H9 (cell line): ENCODE data around the gene MMP23B. TPM values are rescaled to one million over a fixed set of nuclear protein-coding genes. Genes with fewer than 3 reads are reported as not detected.

Experiments used
- DNase-seq: peaks from one replicate; pipeline ENCODE4 v3.0.0-alpha.2; 2017
- H2AFZ ChIP-seq: one replicate; pipeline ENCODE4 v1.6.1; 2013; ENCODE audit warnings: mild to moderate bottlenecking, low read length, control low read depth, moderate library complexity
- H2AK5ac ChIP-seq: 2 replicates; pipeline ENCODE4 v1.6.1; 2013; ENCODE audit warnings: low read length, control low read depth, mixed read lengths; ENCODE audit not compliant: insufficient read length
- H2BK120ac ChIP-seq: one replicate; pipeline ENCODE4 v1.6.1; 2013; ENCODE audit warnings: low read depth, mild to moderate bottlenecking, low read length, control low read depth, inconsistent platforms; ENCODE audit not compliant: poor library complexity, severe bottlenecking
- H2BK12ac ChIP-seq: 2 replicates; pipeline ENCODE4 v1.6.1; 2013; ENCODE audit warnings: low read length, control low read depth, mixed read lengths, low read depth; ENCODE audit not compliant: insufficient read length
- H2BK15ac ChIP-seq: 2 replicates; pipeline ENCODE4 v1.6.1; 2013; ENCODE audit warnings: low read depth, low read length, control low read depth
- H2BK20ac ChIP-seq: one replicate; pipeline ENCODE4 v1.6.1; 2013; ENCODE audit warnings: low read depth, mild to moderate bottlenecking, low read length, control low read depth, inconsistent platforms; ENCODE audit not compliant: poor library complexity, severe bottlenecking
- H2BK5ac ChIP-seq: 2 replicates; pipeline ENCODE4 v1.6.1; 2013; ENCODE audit warnings: low read length, control low read depth, mixed read lengths; ENCODE audit not compliant: insufficient read length
- H3K14ac ChIP-seq: 2 replicates; pipeline ENCODE4 v1.6.1; 2013; ENCODE audit warnings: low read length, control low read depth; ENCODE audit not compliant: insufficient read depth
- H3K18ac ChIP-seq: 2 replicates; pipeline ENCODE4 v1.6.1; 2013; ENCODE audit warnings: low read depth, mild to moderate bottlenecking, mixed read lengths, low read length, control low read depth; ENCODE audit not compliant: insufficient read length
- H3K23ac ChIP-seq: 2 replicates; pipeline ENCODE4 v1.6.1; 2013; ENCODE audit warnings: low read length, control low read depth, mixed read lengths, low read depth; ENCODE audit not compliant: insufficient read length
- H3K23me2 ChIP-seq: 2 replicates; pipeline ENCODE4 v1.6.1; 2013; ENCODE audit warnings: low read depth, mild to moderate bottlenecking, mixed read lengths, low read length, control low read depth; ENCODE audit not compliant: insufficient read length, poor library complexity, severe bottlenecking
- H3K27ac ChIP-seq: 2 replicates; pipeline ENCODE4 v1.5.1; 2013; ENCODE audit warnings: low read length, control low read depth, mixed read lengths, low read depth; ENCODE audit not compliant: insufficient read length
- H3K27me3 ChIP-seq: 2 replicates; pipeline ENCODE4 v1.6.1; 2013; ENCODE audit warnings: low read length, control low read depth, inconsistent platforms; ENCODE audit not compliant: insufficient read depth
- H3K4ac ChIP-seq: 2 replicates; pipeline ENCODE4 v1.6.1; 2013; ENCODE audit warnings: low read depth, mild to moderate bottlenecking, control low read depth, inconsistent platforms, low read length, moderate library complexity
- H3K4me1 ChIP-seq: 2 replicates; pipeline ENCODE4 v1.6.1; 2013; ENCODE audit warnings: low read length, control low read depth, inconsistent platforms; ENCODE audit not compliant: insufficient read depth
- H3K4me2 ChIP-seq: 2 replicates; pipeline ENCODE4 v1.6.1; 2013; ENCODE audit warnings: low read length, control low read depth, mixed read lengths; ENCODE audit not compliant: insufficient read length, insufficient read depth
- H3K56ac ChIP-seq: 2 replicates; pipeline ENCODE4 v1.6.1; 2013; ENCODE audit warnings: low read depth, mild to moderate bottlenecking, mixed read lengths, low read length, control low read depth; ENCODE audit not compliant: insufficient read length
- H3K79me1 ChIP-seq: 2 replicates; pipeline ENCODE4 v1.6.1; 2013; ENCODE audit warnings: low read depth, mild to moderate bottlenecking, moderate library complexity, low read length, control low read depth, inconsistent platforms; ENCODE audit not compliant: insufficient read depth, poor library complexity, severe bottlenecking
- H3K79me2 ChIP-seq: 2 replicates; pipeline ENCODE4 v1.6.1; 2013; ENCODE audit warnings: low read length, control low read depth, inconsistent platforms; ENCODE audit not compliant: insufficient read depth
- H3K9ac ChIP-seq: 2 replicates; pipeline ENCODE4 v1.6.1; 2013; ENCODE audit warnings: low read length, control low read depth, mixed read lengths; ENCODE audit not compliant: insufficient read length; ENCODE audit errors: extremely low read depth
- H3K9me3 ChIP-seq: one replicate; pipeline ENCODE4 v1.6.1; 2013; ENCODE audit warnings: low read depth, low read length, inconsistent platforms; ENCODE audit not compliant: control insufficient read depth
- H3T11ph ChIP-seq: one replicate; pipeline ENCODE4 v1.6.1; 2013; ENCODE audit warnings: mild to moderate bottlenecking, low read length, control low read depth, inconsistent platforms
- H4K20me1 ChIP-seq: one replicate; pipeline ENCODE4 v1.6.1; 2013; ENCODE audit not compliant: control insufficient read depth, insufficient read length, insufficient read depth
- H4K5ac ChIP-seq: 2 replicates; pipeline ENCODE4 v1.6.1; 2013; ENCODE audit warnings: low read depth, mild to moderate bottlenecking, mixed read lengths, low read length, control low read depth; ENCODE audit not compliant: insufficient read length
- H4K8ac ChIP-seq: replicated peaks from 2 replicates; pipeline ENCODE4 v1.6.1; 2013; ENCODE audit warnings: low read length, control low read depth, mixed read lengths, low read depth; ENCODE audit not compliant: insufficient read length
- H4K91ac ChIP-seq: 2 replicates; pipeline ENCODE4 v1.6.1; 2013; ENCODE audit warnings: low read depth, mild to moderate bottlenecking, moderate library complexity, mixed read lengths, low read length, control low read depth; ENCODE audit not compliant: insufficient read length
- H3K27ac Mint-ChIP-seq, 3 experiments: 2 replicates in 2 of 3; 3 replicates in 1 of 3; pipeline ENCODE4 v1.8.0; 2020 to 2021; ENCODE audit warnings: mixed read lengths in 3 of 3, mild to moderate bottlenecking in 1 of 3, moderate library complexity in 1 of 3
- H3K27me3 Mint-ChIP-seq: 2 replicates; pipeline ENCODE4 v1.8.0; 2021; ENCODE audit warnings: low read depth, mild to moderate bottlenecking, moderate library complexity, mixed read lengths
- H3K36me3 Mint-ChIP-seq, 3 experiments: 2 replicates in 2 of 3; 3 replicates in 1 of 3; pipeline ENCODE4 v1.8.0; 2020 to 2021; ENCODE audit warnings: low read depth in 3 of 3, mixed read lengths in 3 of 3; ENCODE audit not compliant: insufficient read depth in 1 of 3
- H3K4me1 Mint-ChIP-seq, 2 experiments: 2 replicates each; pipeline ENCODE4 v1.8.0; 2020; ENCODE audit warnings: mixed read lengths in 2 of 2
- H3K4me3 Mint-ChIP-seq, 2 experiments: 2 replicates in 1 of 2; 3 replicates in 1 of 2; pipeline ENCODE4 v1.8.0; 2020 to 2021; ENCODE audit warnings: mild to moderate bottlenecking in 2 of 2, mixed read lengths in 2 of 2, moderate library complexity in 1 of 2
- H3K9me3 Mint-ChIP-seq, 2 experiments: 2 replicates in 1 of 2; 3 replicates in 1 of 2; pipeline ENCODE4 v1.8.0; 2020; ENCODE audit warnings: mild to moderate bottlenecking in 2 of 2, mixed read lengths in 2 of 2, moderate library complexity in 1 of 2
- CTCF ChIP-seq: fragments of 200-600 bp; sonication (generic); conservative IDR thresholded peaks from 3 replicates; pipeline ENCODE4 v1.8.0; 2021; ENCODE audit warnings: antibody characterized with exemption, mild to moderate bottlenecking
- WGBS: extraction: QIAGEN DNeasy Blood & Tissue Kit; methylation state at CpG from one replicate; pipeline ENCODE4 v1.1.7; 2013; ENCODE audit warnings: missing lambda C conversion rate, low lambda C conversion rate, mixed read lengths; ENCODE audit not compliant: insufficient read length; ENCODE audit errors: extremely low coverage; 5-methylcytosine and 5-hydroxymethylcytosine counted together
- total RNA-seq: library from RNA; stranded (reverse); gene quantifications from 2 replicates; pipeline ENCODE4 v1.2.1, GENCODE V29; 2021

The MMP23B gene
- total RNA-seq, 1 experiment from 2014 or later, result 12.5 TPM

- H4K20me1 ChIP-seq, result no peaks in the 10 kb centered on the region
- no peaks in the 10 kb centered on the region for H3K79me1 ChIP-seq
- no peaks in the 10 kb centered on the region for H3K9me3 ChIP-seq
- no peak overlapping the region for H3K27ac ChIP-seq
- no peak overlapping the region for H3K27ac Mint-ChIP-seq
- H2BK12ac ChIP-seq, result no peak overlapping the region
- H3K27me3 Mint-ChIP-seq, result peaks cover 61% of the 10 kb centered on the region
- H2BK5ac ChIP-seq, result no peak overlapping the region
- no peak overlapping the region for H2AK5ac ChIP-seq
- H4K8ac ChIP-seq, result no peak overlapping the region
- no peak overlapping the region for H3K23ac ChIP-seq
- no peak overlapping the region for H3T11ph ChIP-seq
- TF ChIP-seq CTCF, result no peak
- H3K4me1 Mint-ChIP-seq, result peaks cover 7 to 10% of the 10 kb centered on the region in 2 experiments; a peak in 3 of 4 replicates
- no peak overlapping the region for H4K5ac ChIP-seq
- H3K56ac ChIP-seq, result no peak overlapping the region
- no CpG with 5 or more reads among the region's 23 CpGs for WGBS
- H3K27me3 ChIP-seq, result no peaks in the 10 kb centered on the region
- no peak overlapping the region for H2BK20ac ChIP-seq
- no peak for DNase-seq
- H3K79me2 ChIP-seq, result no peaks in the 10 kb centered on the region
- no peak overlapping the region for H3K9ac ChIP-seq
- H2BK120ac ChIP-seq, result no peak overlapping the region
- H3K14ac ChIP-seq, result no peak overlapping the region
- no peaks in the 10 kb centered on the region for H3K36me3 Mint-ChIP-seq
- no peaks in the 10 kb centered on the region for H3K4me1 ChIP-seq
- H3K4me3 Mint-ChIP-seq, result no peak overlapping the region
- no peak overlapping the region for H2BK15ac ChIP-seq
- H4K91ac ChIP-seq, result no peak overlapping the region
- H3K9me3 Mint-ChIP-seq, result no peaks in the 10 kb centered on the region
- H3K4ac ChIP-seq, result no peak overlapping the region
- H2AFZ ChIP-seq, result no peak overlapping the region
- no peak overlapping the region for H3K18ac ChIP-seq
- H3K4me2 ChIP-seq, result no peak overlapping the region
- H3K23me2 ChIP-seq, result no peaks in the 10 kb centered on the region
Observed at GRCh38 chr1:1583347-1584010, 48.5 kb upstream of the MMP23B start.
